Keratinocyte (primary cell): ENCODE data around the gene NEK2. TPM values are rescaled to one million over a fixed set of nuclear protein-coding genes. Genes with fewer than 3 reads are reported as not detected.
"Not testable (repeated sequence)": the region's sequence is repeated elsewhere in the genome, so short reads cannot be mapped to it uniquely, and the experiment has no call there.

ENCODE experiments used
- DNase-seq: peaks from one replicate; pipeline ENCODE4 v3.0.0-alpha.2; 2011; ENCODE audit warnings: low read depth, missing footprints, low spot score
- FAIRE-seq: peaks from 2 replicates; lab custom pipeline; 2011; peaks lifted over from hg19 to GRCh38; lab: Jason Lieb, UNC
- H2AFZ ChIP-seq: 2 replicates; pipeline ENCODE4 v1.6.0; 2012; ENCODE audit warnings: low read length, control low read depth, inconsistent platforms; ENCODE audit not compliant: control insufficient read depth
- H3K27ac ChIP-seq: 2 replicates; pipeline ENCODE4 v1.5.1; 2011; ENCODE audit warnings: low read length; ENCODE audit not compliant: control insufficient read depth, insufficient read depth
- H3K27me3 ChIP-seq: 3 replicates; pipeline ENCODE4 v1.6.0; 2011; ENCODE audit warnings: low read length; ENCODE audit not compliant: control insufficient read depth, insufficient read depth; ENCODE audit errors: extremely low read depth
- H3K36me3 ChIP-seq, 2 experiments: 2 replicates in 1 of 2; 3 replicates in 1 of 2; pipeline ENCODE4 v1.5.1; 2011; ENCODE audit warnings: low read length in 2 of 2, mild to moderate bottlenecking in 1 of 2; ENCODE audit not compliant: control insufficient read depth in 2 of 2, insufficient read depth in 2 of 2; ENCODE audit errors: extremely low read depth in 1 of 2
- H3K4me1 ChIP-seq: 3 replicates; pipeline ENCODE4 v1.5.1; 2011; ENCODE audit warnings: low read length; ENCODE audit not compliant: control insufficient read depth, insufficient read depth; ENCODE audit errors: extremely low read depth
- H3K4me2 ChIP-seq: 3 replicates; pipeline ENCODE4 v1.6.0; 2011; ENCODE audit warnings: low read depth, low read length; ENCODE audit not compliant: control insufficient read depth, insufficient read depth; ENCODE audit errors: extremely low read depth
- H3K4me3 ChIP-seq, 3 experiments: fragments of 200-600 bp in 1 of 3; sonication (generic) in 1 of 3; 2 replicates in 2 of 3; 3 replicates in 1 of 3; pipeline ENCODE4 v1.5.1; 2011 to 2016; ENCODE audit warnings: low read length in 3 of 3, mild to moderate bottlenecking in 3 of 3, control low read depth in 2 of 3, inconsistent platforms in 1 of 3, low read depth in 1 of 3, mixed read lengths in 1 of 3, mixed run types in 1 of 3, moderate library complexity in 1 of 3; ENCODE audit not compliant: control insufficient read depth in 2 of 3, insufficient read depth in 2 of 3; ENCODE audit errors: extremely low read depth in 1 of 3
- H3K79me2 ChIP-seq: 2 replicates; pipeline ENCODE4 v1.6.0; 2012; ENCODE audit warnings: low read length; ENCODE audit not compliant: control insufficient read depth, insufficient read depth
- H3K9ac ChIP-seq: 3 replicates; pipeline ENCODE4 v1.6.0; 2011; ENCODE audit warnings: low read length; ENCODE audit not compliant: control insufficient read depth, insufficient read depth; ENCODE audit errors: extremely low read depth
- H3K9me1 ChIP-seq: 3 replicates; pipeline ENCODE4 v1.6.0; 2011; ENCODE audit warnings: low read length; ENCODE audit not compliant: control insufficient read depth, insufficient read depth; ENCODE audit errors: extremely low read depth
- H3K9me3 ChIP-seq: 2 replicates; pipeline ENCODE4 v1.5.1; 2012; ENCODE audit warnings: low read depth, low read length; ENCODE audit not compliant: control insufficient read depth
- H4K20me1 ChIP-seq: 3 replicates; pipeline ENCODE4 v1.6.0; 2011; ENCODE audit warnings: low read length; ENCODE audit not compliant: control insufficient read depth, insufficient read depth; ENCODE audit errors: extremely low read depth
- CTCF ChIP-seq, 3 experiments: IDR thresholded peaks in 1 of 3; conservative IDR thresholded peaks in 1 of 3; optimal IDR thresholded peaks in 1 of 3; 2 replicates in 2 of 3; 3 replicates in 1 of 3; pipeline versions ENCODE3 to v1.5.1; 2011; ENCODE audit warnings: low read length in 3 of 3, mild to moderate bottlenecking in 3 of 3, moderate library complexity in 2 of 3, control low read depth in 1 of 3, inconsistent platforms in 1 of 3; ENCODE audit not compliant: insufficient read depth in 2 of 3; ENCODE audit errors: extremely low read depth in 1 of 3
- EZH2 ChIP-seq: IDR thresholded peaks from one replicate; pipeline ENCODE4 v1.6.1; 2012; ENCODE audit warnings: inconsistent platforms, mild to moderate bottlenecking, low read length, moderate library complexity
- dilution Hi-C: fragments of 300-500 bp; cut with MboI; formaldehyde crosslinking; loops from one replicate; pipeline ENCODE4 v1.7.0; 2020; ENCODE audit warnings: low sequenced_read_pairs; ENCODE audit not compliant: extremely low pct_ligation_motif_present
- polyA plus RNA-seq, 5 experiments: library from polyadenylated mRNA; depleted of rRNA in 3 of 5; stranded (reverse) in 3 of 5; stranded (forward) in 1 of 5; unstranded in 1 of 5; fragments of >200 nt; gene quantifications; 1 replicate in 1 of 5; 2 replicates in 3 of 5; 3 replicates in 1 of 5; pipeline versions ENCODE4 v1.2.1 to v1.2.3, GENCODE V29; 2011 to 2012; ENCODE audit warnings: missing spikeins in 2 of 5, low read depth in 1 of 5, low replicate concordance in 1 of 5

Gene NEK2
- polyA plus RNA-seq, 1 donor (not counting 4 experiments of a cell fraction or from before 2014, with no cell fraction given): 10.8 TPM

GRCh38 chr1:211723273-211723672 is 47.9 kb upstream of the NEK2 start:
- Histone ChIP-seq H3K36me3 (no peaks in the 10 kb centered on the region), H3K27ac (no peak overlapping the region), H3K9me3 (no peaks in the 10 kb centered on the region), H3K9me1 (no peaks in the 10 kb centered on the region), H3K9ac (no peak overlapping the region), H4K20me1 (no peaks in the 10 kb centered on the region), H3K4me1 (no peaks in the 10 kb centered on the region), H2AFZ (no peak overlapping the region), H3K79me2 (no peaks in the 10 kb centered on the region), H3K4me3 (no peak overlapping the region), H3K27me3 (no peaks in the 10 kb centered on the region), H3K4me2 (no peak overlapping the region)
- FAIRE-seq: no peak
- no peak for DNase-seq
- dilution Hi-C loops: no loop called here
- no peak for TF ChIP-seq EZH2
- no peak for TF ChIP-seq CTCF (optimal IDR thresholded peaks at IDR 0.05 in 1 of 3, IDR thresholded peaks at IDR 0.05 in 1 of 3, conservative IDR thresholded peaks at IDR 0.05 in 1 of 3; ENCODE audit: extremely low read depth in 1 of 3, insufficient read depth in 2 of 3, low read length in 3 of 3)

- no peak for FAIRE-seq
- Histone ChIP-seq H4K20me1 (no peaks in the 10 kb centered on the region), H3K79me2 (no peaks in the 10 kb centered on the region), H3K4me3 (no peak overlapping the region), H3K4me1 (no peaks in the 10 kb centered on the region), H3K9me1 (no peaks in the 10 kb centered on the region), H3K4me2 (no peak overlapping the region), H3K27me3 (no peaks in the 10 kb centered on the region), H2AFZ (no peak overlapping the region), H3K9me3 (no peaks in the 10 kb centered on the region), H3K27ac (no peak overlapping the region), H3K36me3 (no peaks in the 10 kb centered on the region), H3K9ac (no peak overlapping the region)
- dilution Hi-C loops: no loop called here
- no peak for TF ChIP-seq CTCF (optimal IDR thresholded peaks at IDR 0.05 in 1 of 3, IDR thresholded peaks at IDR 0.05 in 1 of 3, conservative IDR thresholded peaks at IDR 0.05 in 1 of 3; ENCODE audit: extremely low read depth in 1 of 3, insufficient read depth in 2 of 3, low read length in 3 of 3)
- no peak for TF ChIP-seq EZH2
- DNase-seq: no peak
These were observed 47.1 kb upstream of the NEK2 start for GRCh38 chr1:211722277-211723175.

GRCh38 chr1:211716555-211716954 is 41.1 kb upstream of the NEK2 start:
- dilution Hi-C loops, H4K20me1 ChIP-seq, H2AFZ ChIP-seq, FAIRE-seq, H3K9me1 ChIP-seq, H3K4me2 ChIP-seq, DNase-seq, H3K4me3 ChIP-seq, H3K36me3 ChIP-seq, H3K9me3 ChIP-seq, H3K9ac ChIP-seq, H3K27ac ChIP-seq, H3K4me1 ChIP-seq, H3K27me3 ChIP-seq, H3K79me2 ChIP-seq: not testable (repeated sequence)
